Testis (tissue), 3 donors: ENCODE measurements around the gene GARIN3. TPM values are rescaled to one million over a fixed set of nuclear protein-coding genes. Genes with fewer than 3 reads are reported as not detected.

Source experiments
- DNase-seq: peaks from one replicate; pipeline ENCODE4 v3.0.0-alpha.2; 2019
- H3K27ac ChIP-seq, 2 donors: fragments of 200-600 bp; sonication (generic); one replicate each; pipeline ENCODE4 v1.5.1; 2019
- H3K27me3 ChIP-seq: fragments of 200-600 bp; sonication (generic); one replicate; pipeline ENCODE4 v1.5.1; 2019
- H3K36me3 ChIP-seq: fragments of 200-600 bp; sonication (generic); one replicate; pipeline ENCODE4 v1.5.1; 2017; ENCODE audit warnings: low read depth; ENCODE audit errors: missing control alignments
- H3K4me1 ChIP-seq: fragments of 200-600 bp; sonication (generic); one replicate; pipeline ENCODE4 v1.5.1; 2019
- H3K4me3 ChIP-seq, 2 donors: fragments of 200-600 bp; sonication (generic); one replicate each; pipeline ENCODE4 v1.5.1; 2017 to 2019
- H3K9me3 ChIP-seq: fragments of 200-600 bp; sonication (generic); one replicate; pipeline ENCODE4 v1.5.1; 2017
- POLR2A ChIP-seq: fragments of 450-650 bp; IDR thresholded peaks from one replicate; pipeline ENCODE4 v1.6.1; 2017; ENCODE audit warnings: antibody characterized with exemption, mild to moderate bottlenecking, moderate library complexity
- WGBS, 2 donors: methylation state at CpG; one replicate each; pipeline ENCODE4 v1.1.5; 2018; 5-methylcytosine and 5-hydroxymethylcytosine counted together
- intact Hi-C: fragments of 100-400 bp; cut with DNase I; formaldehyde crosslinking; loops from one replicate; pipeline ENCODE4 v1.15.1; 2023; ENCODE audit warnings: low total_unique reads
- polyA plus RNA-seq: library from polyadenylated mRNA; stranded (reverse); fragments of 350-450 nt; fragmentation: Illumina TruSeq; extraction: RNeasy Lipid Tissue Mini Kit (QIAGEN cat#74804); gene quantifications from one replicate; pipeline ENCODE4 v1.2.3, GENCODE V29; 2014; ENCODE audit warnings: low read depth, low replicate concordance; ENCODE audit not compliant: insufficient read depth
- total RNA-seq, 2 donors: library from RNA; depleted of rRNA; stranded (reverse); fragments of >200 nt; gene quantifications; one replicate each; pipeline ENCODE4 v1.2.3, GENCODE V29; 2016
- TF ChIP-seq, protein P1 (sequence below), 3 experiments: fragments of 450-650 bp in 2 of 3; fragments of 200-600 bp in 1 of 3; sonication (generic) in 1 of 3; IDR thresholded peaks; one replicate each; pipeline ENCODE4 v1.5.1; 2016 to 2019; ENCODE audit warnings: antibody characterized with exemption in 3 of 3, mild to moderate bottlenecking in 2 of 3, moderate library complexity in 1 of 3

Gene GARIN3
- total and polyA plus RNA-seq, 3 donors from 2014 or later: 11.5 to 45.6 (median 27.8) TPM

DNA sequence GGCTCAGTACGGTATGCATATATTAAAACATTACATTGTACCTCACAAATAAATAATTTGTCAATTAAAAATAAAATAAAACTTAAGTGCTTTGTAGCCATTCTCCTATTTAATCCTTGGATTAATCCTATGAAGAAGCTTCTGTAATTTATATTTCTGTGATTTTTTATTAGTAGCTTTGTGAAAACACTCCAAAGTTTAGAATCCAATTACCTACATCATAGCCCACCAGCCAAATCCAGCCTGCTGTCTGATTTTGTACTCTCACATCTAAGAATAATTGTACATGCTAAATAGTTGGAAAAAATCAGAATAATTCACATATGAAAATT is 33.8 kb downstream of the GARIN3 start:
- Histone ChIP-seq H3K36me3 (no peaks in the 10 kb centered on the region), H3K27me3 (no peaks in the 10 kb centered on the region), H3K9me3 (no peaks in the 10 kb centered on the region), H3K27ac (no peak overlapping the region), H3K4me1 (no peaks in the 10 kb centered on the region), H3K4me3 (no peak overlapping the region)
- no peak for TF ChIP-seq POLR2A
- TF ChIP-seq, protein P1, sequence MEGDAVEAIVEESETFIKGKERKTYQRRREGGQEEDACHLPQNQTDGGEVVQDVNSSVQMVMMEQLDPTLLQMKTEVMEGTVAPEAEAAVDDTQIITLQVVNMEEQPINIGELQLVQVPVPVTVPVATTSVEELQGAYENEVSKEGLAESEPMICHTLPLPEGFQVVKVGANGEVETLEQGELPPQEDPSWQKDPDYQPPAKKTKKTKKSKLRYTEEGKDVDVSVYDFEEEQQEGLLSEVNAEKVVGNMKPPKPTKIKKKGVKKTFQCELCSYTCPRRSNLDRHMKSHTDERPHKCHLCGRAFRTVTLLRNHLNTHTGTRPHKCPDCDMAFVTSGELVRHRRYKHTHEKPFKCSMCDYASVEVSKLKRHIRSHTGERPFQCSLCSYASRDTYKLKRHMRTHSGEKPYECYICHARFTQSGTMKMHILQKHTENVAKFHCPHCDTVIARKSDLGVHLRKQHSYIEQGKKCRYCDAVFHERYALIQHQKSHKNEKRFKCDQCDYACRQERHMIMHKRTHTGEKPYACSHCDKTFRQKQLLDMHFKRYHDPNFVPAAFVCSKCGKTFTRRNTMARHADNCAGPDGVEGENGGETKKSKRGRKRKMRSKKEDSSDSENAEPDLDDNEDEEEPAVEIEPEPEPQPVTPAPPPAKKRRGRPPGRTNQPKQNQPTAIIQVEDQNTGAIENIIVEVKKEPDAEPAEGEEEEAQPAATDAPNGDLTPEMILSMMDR (IDR thresholded peaks at IDR 0.05): no peak
- WGBS, 2 donors: 24 to 36% methylated on average over 1 of the region's 1 CpG
- intact Hi-C loops: no loop called here
- no peak for DNase-seq

DNA sequence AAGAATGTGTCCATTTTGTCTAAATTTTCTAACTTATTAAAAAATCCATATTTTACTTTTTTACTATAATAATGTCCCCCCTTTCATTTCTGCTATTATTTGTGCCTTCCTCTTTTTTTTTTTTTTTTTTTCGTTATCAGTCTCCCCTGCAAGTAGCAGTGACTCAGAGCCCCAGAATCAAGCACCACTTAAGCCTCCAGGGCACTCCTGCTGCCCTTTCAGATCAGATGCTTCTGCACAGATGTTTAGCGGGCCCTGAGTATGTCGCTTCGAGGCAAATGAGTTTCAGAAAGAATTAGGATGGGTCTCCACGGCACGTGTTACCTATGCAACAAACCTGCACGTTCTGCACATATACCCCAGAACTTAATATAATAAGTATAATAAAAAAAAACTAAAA is 35.1 kb downstream of the GARIN3 start:
- Histone ChIP-seq H3K27me3 (no peaks in the 10 kb centered on the region), H3K4me3 (no peak overlapping the region), H3K36me3 (no peaks in the 10 kb centered on the region), H3K4me1 (no peaks in the 10 kb centered on the region), H3K9me3 (no peaks in the 10 kb centered on the region), H3K27ac (no peak overlapping the region)
- intact Hi-C loops: no loop called here
- no peak for TF ChIP-seq POLR2A
- TF ChIP-seq, protein P1 (IDR thresholded peaks at IDR 0.05): no peak
- no peak for DNase-seq
- 54 to 62% methylated on average over 7 of the region's 7 CpGs for WGBS, 2 donors

DNA sequence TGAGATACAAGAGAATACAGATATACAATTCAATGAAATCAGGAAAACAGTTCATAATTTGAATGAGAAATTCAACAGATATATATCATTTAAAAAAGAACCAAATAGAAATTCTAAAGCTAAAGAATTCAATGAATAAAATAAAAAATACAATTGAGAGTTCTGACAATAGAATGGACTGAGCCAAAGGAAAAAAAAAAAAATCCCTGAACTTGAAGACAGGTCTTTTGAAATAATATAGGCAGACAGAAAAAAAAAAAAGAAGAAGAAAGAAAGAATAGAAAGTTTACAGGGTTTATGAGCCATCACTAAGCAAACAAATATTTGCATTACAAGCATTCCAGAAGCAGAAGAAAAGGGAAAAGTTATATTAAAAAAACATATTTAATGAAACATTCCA is 44.4 kb downstream of the GARIN3 start:
- no peak overlapping the region for H3K27ac ChIP-seq
- TF ChIP-seq POLR2A: no peak
- TF ChIP-seq, protein P1 (IDR thresholded peaks at IDR 0.05): no peak
- DNase-seq: no peak
- intact Hi-C loops: no loop called here
- no peaks in the 10 kb centered on the region for H3K9me3 ChIP-seq
- no peaks in the 10 kb centered on the region for H3K4me1 ChIP-seq
- no peak overlapping the region for H3K4me3 ChIP-seq
- no peaks in the 10 kb centered on the region for H3K36me3 ChIP-seq
- H3K27me3 ChIP-seq: no peaks in the 10 kb centered on the region

DNA sequence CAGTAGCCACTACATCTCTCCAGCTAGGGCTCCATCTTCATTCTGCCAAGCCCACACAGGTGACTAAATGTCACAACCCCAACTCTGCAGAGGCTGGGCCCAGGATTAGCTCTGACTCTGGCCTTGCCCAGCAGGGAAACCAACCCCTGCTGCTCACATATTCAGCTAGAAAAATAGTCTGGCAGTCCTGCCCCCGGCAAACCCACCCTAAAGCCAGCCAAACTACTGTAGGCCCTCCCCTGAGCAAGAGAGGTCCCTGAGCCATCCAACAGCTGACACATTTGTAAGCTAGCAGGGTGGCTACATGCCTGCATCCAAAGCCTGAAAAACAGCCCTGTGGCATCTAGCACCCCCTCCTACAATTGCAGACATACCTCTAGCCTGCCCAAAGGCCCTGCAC is 46.0 kb downstream of the GARIN3 start:
- Histone ChIP-seq H3K4me1 (no peaks in the 10 kb centered on the region), H3K27ac (no peak overlapping the region), H3K36me3 (no peaks in the 10 kb centered on the region), H3K9me3 (no peaks in the 10 kb centered on the region), H3K4me3 (no peak overlapping the region), H3K27me3 (no peaks in the 10 kb centered on the region)
- WGBS, 2 donors: 100% methylated on average over 1 of the region's 1 CpG; no CpG with 5 or more reads in 1 of the 2 donors
- TF ChIP-seq POLR2A: no peak
- TF ChIP-seq, protein P1 (IDR thresholded peaks at IDR 0.05): no peak
- intact Hi-C loops: no loop called here
- DNase-seq: no peak

DNA sequence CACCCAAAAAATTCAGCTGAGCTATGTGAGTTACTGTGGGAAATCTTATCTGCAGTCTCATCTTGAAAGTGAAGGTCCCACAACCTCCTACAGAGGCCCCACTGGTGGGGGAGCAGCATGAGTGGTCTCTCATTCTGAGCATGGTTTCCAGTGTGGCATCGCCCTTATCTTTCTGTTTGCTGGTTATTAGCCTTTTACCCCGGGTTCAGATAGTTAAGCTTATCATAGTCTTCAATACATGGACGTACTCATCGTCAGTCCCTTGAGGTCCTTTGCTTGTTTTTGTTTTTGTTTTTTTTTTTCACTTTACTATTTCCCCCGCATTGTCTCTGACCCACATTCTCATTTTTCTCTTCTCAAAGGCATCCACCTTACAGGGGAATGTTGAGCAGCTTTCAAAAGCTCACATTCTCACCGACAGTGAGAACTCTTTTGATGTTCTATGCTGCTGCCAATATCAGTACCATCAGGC is 49.5 kb downstream of the GARIN3 start:
- Histone ChIP-seq H3K9me3 (no peaks in the 10 kb centered on the region), H3K27me3 (no peaks in the 10 kb centered on the region), H3K27ac (no peak overlapping the region), H3K4me3 (no peak overlapping the region), H3K36me3 (no peaks in the 10 kb centered on the region), H3K4me1 (no peaks in the 10 kb centered on the region)
- intact Hi-C loops: no loop called here
- 78 to 80% methylated on average over 6 of the region's 6 CpGs for WGBS, 2 donors
- no peak for DNase-seq
- no peak for TF ChIP-seq POLR2A
- TF ChIP-seq, protein P1 (IDR thresholded peaks at IDR 0.05): no peak
